Bronchial epithelial cell (primary cell): ENCODE results near the gene TRHDE. TPM values are rescaled to one million over a fixed set of nuclear protein-coding genes. Genes with fewer than 3 reads are reported as not detected.

ENCODE experiments used
- DNase-seq: peaks from one replicate; pipeline ENCODE4 v3.0.0-alpha.2; 2010; ENCODE audit warnings: low read depth
- FAIRE-seq: peaks from 2 replicates; lab custom pipeline; 2011; peaks lifted over from hg19 to GRCh38; lab: Jason Lieb, UNC
- H3K27me3 ChIP-seq: 2 replicates; pipeline ENCODE4 v1.5.1; 2011; ENCODE audit warnings: low read length; ENCODE audit not compliant: control insufficient read depth, insufficient read depth
- H3K36me3 ChIP-seq: 2 replicates; pipeline ENCODE4 v1.5.1; 2011; ENCODE audit warnings: low read length; ENCODE audit not compliant: control insufficient read depth, insufficient read depth
- H3K4me3 ChIP-seq: 2 replicates; pipeline ENCODE4 v1.5.1; 2011; ENCODE audit warnings: mild to moderate bottlenecking, low read depth, low read length, control low read depth
- CTCF ChIP-seq: IDR thresholded peaks from 2 replicates; pipeline ENCODE4 v1.5.1; 2011; ENCODE audit warnings: mild to moderate bottlenecking, moderate library complexity, low read length, control low read depth, inconsistent platforms; ENCODE audit not compliant: insufficient read depth, severe bottlenecking
- total RNA-seq: library from RNA; depleted of rRNA; stranded (reverse); fragments of >200 nt; gene quantifications from 2 replicates; pipeline ENCODE4 v1.2.1, GENCODE V29; 2014

Gene TRHDE
- total RNA-seq, 1 donor from 2014 or later = 0.26 TPM

GRCh38 chr12:72323881-72324280 lies 51.7 kb downstream of the TRHDE start:
- no peak for FAIRE-seq
- H3K36me3 ChIP-seq = no peaks in the 10 kb centered on the region
- no peak overlapping the region for H3K4me3 ChIP-seq
- DNase-seq = no peak
- no peak for TF ChIP-seq CTCF
- H3K27me3 ChIP-seq = no peaks in the 10 kb centered on the region

- Histone ChIP-seq H3K27me3 (no peaks in the 10 kb centered on the region), H3K4me3 (no peak overlapping the region), H3K36me3 (no peaks in the 10 kb centered on the region)
- DNase-seq (no peak), FAIRE-seq (no peak)
- TF ChIP-seq CTCF = no peak
Observed at GRCh38 chr12:72330301-72330700, 58.1 kb downstream of the TRHDE start.

GRCh38 chr12:72330784-72331183 lies 58.6 kb downstream of the TRHDE start:
- FAIRE-seq (no peak), DNase-seq (no peak)
- Histone ChIP-seq H3K27me3 (no peaks in the 10 kb centered on the region), H3K4me3 (no peak overlapping the region), H3K36me3 (no peaks in the 10 kb centered on the region)
- TF ChIP-seq CTCF = no peak

- no peak for TF ChIP-seq CTCF
- DNase-seq = no peak
- H3K4me3 ChIP-seq = no peak overlapping the region
- no peaks in the 10 kb centered on the region for H3K27me3 ChIP-seq
- H3K36me3 ChIP-seq = no peaks in the 10 kb centered on the region
- no peak for FAIRE-seq
Observed at GRCh38 chr12:72337382-72337781, 65.2 kb downstream of the TRHDE start.

GRCh38 chr12:72337946-72338345 lies 65.8 kb downstream of the TRHDE start:
- FAIRE-seq = no peak
- TF ChIP-seq CTCF = no peak

GRCh38 chr12:72338437-72338836 lies 66.3 kb downstream of the TRHDE start:
- FAIRE-seq (no peak), DNase-seq (no peak)
- H3K4me3 ChIP-seq = no peak overlapping the region
- no peaks in the 10 kb centered on the region for H3K36me3 ChIP-seq
- H3K27me3 ChIP-seq = no peaks in the 10 kb centered on the region
- TF ChIP-seq CTCF = no peak

More at GRCh38 chr12:72337946-72338345, 65.8 kb downstream of the TRHDE start:
- Histone ChIP-seq H3K4me3 (no peak overlapping the region), H3K27me3 (no peaks in the 10 kb centered on the region), H3K36me3 (no peaks in the 10 kb centered on the region)
- no peak for DNase-seq
